H1 (cell line): ENCODE results near the gene ORC6. TPM values are rescaled to one million over a fixed set of nuclear protein-coding genes. Genes with fewer than 3 reads are reported as not detected.

ENCODE experiments used
- CTCF ChIA-PET: fragments of 300-600 bp; sonication (Branson Sonifier 250); formaldehyde crosslinking; loops from one replicate; lab custom pipeline; 2021; ENCODE audit not compliant: partially characterized antibody; lab: Charles Lee
- POLR2A ChIA-PET: fragments of 300-600 bp; sonication (Branson Sonifier 250); formaldehyde crosslinking; loops from one replicate; lab custom pipeline; 2021; ENCODE audit warnings: inconsistent platforms; ENCODE audit not compliant: partially characterized antibody; lab: Charles Lee
- DNase-seq, 2 experiments: peaks; one replicate each; pipeline versions ENCODE4 v3.0.0 to v3.0.0-alpha.2; 2010 to 2022; ENCODE audit warnings: low spot score in 2 of 2, low read depth in 1 of 2, mixed read lengths in 1 of 2
- FAIRE-seq: peaks from 2 replicates; lab custom pipeline; 2011; peaks lifted over from hg19 to GRCh38; lab: Jason Lieb, UNC
- H2AFZ ChIP-seq: 2 replicates; pipeline ENCODE4 v1.8.1; 2012; ENCODE audit warnings: low read length, inconsistent platforms
- H2AK5ac ChIP-seq: 2 replicates; pipeline ENCODE4 v1.6.1; 2013; ENCODE audit warnings: low read depth, low read length
- H2BK120ac ChIP-seq: replicated peaks from 2 replicates; pipeline ENCODE3; 2013; ENCODE audit warnings: low read depth, low read length, inconsistent platforms
- H2BK12ac ChIP-seq: 2 replicates; pipeline ENCODE4 v1.6.1; 2013; ENCODE audit warnings: low read depth, low read length
- H2BK15ac ChIP-seq: 2 replicates; pipeline ENCODE4 v1.6.1; 2013; ENCODE audit warnings: low read length
- H2BK20ac ChIP-seq: 2 replicates; pipeline ENCODE4 v1.6.1; 2013; ENCODE audit warnings: low read length
- H2BK5ac ChIP-seq: 2 replicates; pipeline ENCODE4 v1.6.1; 2013; ENCODE audit warnings: low read depth, low read length
- H3K14ac ChIP-seq: 2 replicates; pipeline ENCODE4 v1.6.1; 2013; ENCODE audit warnings: inconsistent platforms; ENCODE audit not compliant: insufficient read length
- H3K18ac ChIP-seq: 2 replicates; pipeline ENCODE4 v1.6.1; 2013; ENCODE audit warnings: low read length; ENCODE audit errors: extremely low read depth
- H3K23ac ChIP-seq: 2 replicates; pipeline ENCODE4 v1.6.1; 2013; ENCODE audit warnings: inconsistent platforms; ENCODE audit not compliant: insufficient read length
- H3K23me2 ChIP-seq: 2 replicates; pipeline ENCODE4 v1.6.1; 2013; ENCODE audit warnings: low read depth, low read length
- H3K27ac ChIP-seq: 2 replicates; pipeline ENCODE4 v1.6.1; 2011; ENCODE audit warnings: low read depth, low read length, inconsistent platforms
- H3K27me3 ChIP-seq, 4 experiments: replicated peaks in 1 of 4; 1 replicate in 1 of 4; 2 replicates in 3 of 4; pipeline versions ENCODE4 v1.6.1 to v1.8.1; 2011 to 2013; ENCODE audit warnings: low read length in 3 of 4, mild to moderate bottlenecking in 3 of 4, inconsistent platforms in 2 of 4, mixed read lengths in 2 of 4, moderate library complexity in 1 of 4; ENCODE audit not compliant: control insufficient read depth in 3 of 4, insufficient read depth in 3 of 4; ENCODE audit errors: extremely low read depth in 1 of 4
- H3K36me3 ChIP-seq, 4 experiments: 2 replicates each; pipeline versions ENCODE4 v1.6.1 to v1.8.1; 2011 to 2013; ENCODE audit warnings: mild to moderate bottlenecking in 4 of 4, low read length in 3 of 4, moderate library complexity in 2 of 4, control low read depth in 1 of 4, inconsistent platforms in 1 of 4; ENCODE audit not compliant: insufficient read depth in 4 of 4, control insufficient read depth in 2 of 4
- H3K4ac ChIP-seq: replicated peaks from 2 replicates; pipeline ENCODE3; 2013; ENCODE audit warnings: low read length, low read depth, mixed read lengths, inconsistent platforms; ENCODE audit not compliant: insufficient read length
- H3K4me1 ChIP-seq, 4 experiments: replicated peaks in 1 of 4; 1 replicate in 1 of 4; 2 replicates in 3 of 4; pipeline versions ENCODE4 v1.6.1 to v1.8.1; 2011 to 2013; ENCODE audit warnings: low read length in 3 of 4, inconsistent platforms in 2 of 4, mixed read lengths in 1 of 4; ENCODE audit not compliant: insufficient read depth in 4 of 4, control insufficient read depth in 3 of 4
- H3K4me2 ChIP-seq, 2 experiments: 2 replicates each; pipeline versions ENCODE4 v1.6.1 to v1.8.1; 2011 to 2013; ENCODE audit warnings: low read depth in 2 of 2, low read length in 2 of 2, control low read depth in 1 of 2, inconsistent platforms in 1 of 2, mild to moderate bottlenecking in 1 of 2; ENCODE audit not compliant: insufficient read depth in 1 of 2
- H3K4me3 ChIP-seq, 4 experiments: fragments of 200-600, 300-600 bp in 1 of 4; sonication (generic), shearing (Covaris generic), sonication (Bioruptor Twin) in 1 of 4; 2 replicates each; pipeline versions ENCODE4 v1.5.1 to v1.8.1; 2011 to 2016; ENCODE audit warnings: low read length in 4 of 4, low read depth in 3 of 4, control low read depth in 2 of 4, inconsistent platforms in 2 of 4, mild to moderate bottlenecking in 2 of 4, mixed read lengths in 1 of 4, moderate library complexity in 1 of 4; ENCODE audit not compliant: insufficient read depth in 2 of 4; ENCODE audit errors: extremely low read depth in 1 of 4
- H3K56ac ChIP-seq: replicated peaks from 2 replicates; pipeline ENCODE3; 2013; ENCODE audit warnings: low read depth, mild to moderate bottlenecking, mixed read lengths, low read length, inconsistent platforms; ENCODE audit not compliant: insufficient read length
- H3K79me1 ChIP-seq: 2 replicates; pipeline ENCODE4 v1.6.1; 2013; ENCODE audit warnings: low read depth, low read length, control low read depth
- H3K79me2 ChIP-seq, 2 experiments: 2 replicates each; pipeline versions ENCODE4 v1.6.1 to v1.8.1; 2012 to 2013; ENCODE audit warnings: low read length in 2 of 2, mild to moderate bottlenecking in 2 of 2, inconsistent platforms in 1 of 2; ENCODE audit not compliant: insufficient read depth in 2 of 2, control insufficient read depth in 1 of 2
- H3K9ac ChIP-seq, 4 experiments: replicated peaks in 1 of 4; 1 replicate in 1 of 4; 2 replicates in 3 of 4; pipeline versions ENCODE4 v1.6.1 to v1.8.1; 2011 to 2013; ENCODE audit warnings: low read depth in 3 of 4, low read length in 3 of 4, control low read depth in 2 of 4, mild to moderate bottlenecking in 2 of 4, moderate library complexity in 2 of 4, inconsistent platforms in 1 of 4; ENCODE audit errors: extremely low read depth in 1 of 4
- H3K9me3 ChIP-seq, 2 experiments: 2 replicates each; pipeline versions ENCODE4 v1.6.1 to v1.8.1; 2012 to 2013; ENCODE audit warnings: mild to moderate bottlenecking in 2 of 2, moderate library complexity in 2 of 2, control low read depth in 1 of 2, inconsistent platforms in 1 of 2, low read depth in 1 of 2, low read length in 1 of 2, mixed read lengths in 1 of 2; ENCODE audit not compliant: insufficient read depth in 2 of 2
- H4K20me1 ChIP-seq, 2 experiments: replicated peaks in 1 of 2; 2 replicates each; pipeline versions ENCODE3 to v1.8.1; 2011 to 2013; ENCODE audit warnings: inconsistent platforms in 2 of 2, low read length in 2 of 2, mild to moderate bottlenecking in 1 of 2; ENCODE audit not compliant: insufficient read depth in 2 of 2, control insufficient read depth in 1 of 2
- H4K5ac ChIP-seq: 2 replicates; pipeline ENCODE4 v1.6.1; 2013; ENCODE audit warnings: low read length, low read depth, mixed read lengths, inconsistent platforms; ENCODE audit not compliant: insufficient read length
- H4K8ac ChIP-seq: 2 replicates; pipeline ENCODE4 v1.8.0; 2013; ENCODE audit warnings: mild to moderate bottlenecking, moderate library complexity, low read length, inconsistent platforms; ENCODE audit not compliant: insufficient read depth; ENCODE audit errors: extremely low read depth
- H4K91ac ChIP-seq: replicated peaks from 2 replicates; pipeline ENCODE3; 2013; ENCODE audit warnings: low read length, mixed read lengths, inconsistent platforms; ENCODE audit not compliant: insufficient read length
- BACH1 ChIP-seq: IDR thresholded peaks from 2 replicates; pipeline ENCODE4 v1.6.1; 2012; ENCODE audit warnings: low read length, improper control_type of control experiment
- EP300 ChIP-seq, 2 experiments: IDR thresholded peaks; 1 replicate in 1 of 2; 2 replicates in 1 of 2; pipeline ENCODE4 v1.6.1; 2011 to 2012; ENCODE audit warnings: low read depth in 2 of 2, low read length in 2 of 2, mild to moderate bottlenecking in 2 of 2, borderline replicate concordance in 1 of 2, inconsistent platforms in 1 of 2, moderate library complexity in 1 of 2
- EZH2 ChIP-seq: fragments of 200-600 bp; sonication (generic); IDR thresholded peaks from 2 replicates; pipeline ENCODE4 v1.7.1; 2012; ENCODE audit warnings: low read depth, mild to moderate bottlenecking, moderate library complexity, low read length, inconsistent platforms; ENCODE audit not compliant: severe bottlenecking
- KDM4A ChIP-seq: IDR thresholded peaks from one replicate; pipeline ENCODE4 v1.7.1; 2012; ENCODE audit warnings: low read depth, mild to moderate bottlenecking, moderate library complexity, low read length, inconsistent platforms; ENCODE audit not compliant: severe bottlenecking
- KDM5A ChIP-seq: fragments of 200-600 bp; IDR thresholded peaks from 2 replicates; pipeline ENCODE4 v1.7.1; 2012; ENCODE audit warnings: mild to moderate bottlenecking, low read length, inconsistent platforms, mixed read lengths
- MAX ChIP-seq: IDR thresholded peaks from 2 replicates; pipeline ENCODE4 v1.6.1; 2012; ENCODE audit warnings: inconsistent platforms
- SIX5 ChIP-seq: IDR thresholded peaks from 2 replicates; pipeline ENCODE4 v1.6.1; 2011; ENCODE audit warnings: mild to moderate bottlenecking, low read depth, low read length
- SP2 ChIP-seq: IDR thresholded peaks from 2 replicates; pipeline ENCODE4 v1.6.1; 2012; ENCODE audit warnings: mild to moderate bottlenecking, low read length, inconsistent platforms
- SRF ChIP-seq: IDR thresholded peaks from 2 replicates; pipeline ENCODE4 v1.6.1; 2011; ENCODE audit warnings: mild to moderate bottlenecking, low read depth, low read length, moderate library complexity
- TAF7 ChIP-seq: optimal IDR thresholded peaks from 2 replicates; pipeline ENCODE3; 2011; ENCODE audit warnings: low read depth, mild to moderate bottlenecking, inconsistent platforms, low read length, moderate library complexity, borderline replicate concordance
- WGBS, 2 experiments: shearing (Covaris generic) in 1 of 2; methylation state at CpG; one replicate each; pipeline versions ENCODE4 v1.1.6 to v1.1.7; 2013 to 2015; ENCODE audit warnings: low lambda C conversion rate in 2 of 2, mixed read lengths in 2 of 2, inconsistent platforms in 1 of 2, low coverage in 1 of 2, missing lambda C conversion rate in 1 of 2; ENCODE audit not compliant: insufficient replicate concordance in 2 of 2, insufficient coverage in 1 of 2, insufficient read length in 1 of 2; ENCODE audit errors: extremely low coverage in 1 of 2, missing lambda C conversion rate in 1 of 2; 5-methylcytosine and 5-hydroxymethylcytosine counted together
- polyA plus RNA-seq, 7 experiments: library from polyadenylated mRNA; depleted of rRNA in 3 of 7; stranded (reverse) in 5 of 7; unstranded in 2 of 7; fragments of >200 nt in 5 of 7; fragments of 200-250 nt in 2 of 7; gene quantifications; 1 replicate in 5 of 7; 2 replicates in 1 of 7; 4 replicates in 1 of 7; pipeline versions ENCODE4 v1.2.1 to v1.2.3, GENCODE V29; 2011 to 2013; ENCODE audit warnings: missing spikeins in 2 of 7, mixed read lengths in 2 of 7
- total RNA-seq: library from RNA; stranded (reverse); fragmentation: NEBNext Ultra II Directional; extraction: Animal tissue kit (Norgen Biotek cat#: 25700); gene quantifications from 2 replicates; pipeline ENCODE4 v1.2.1, GENCODE V29; 2021
- TF ChIP-seq, protein P1 (sequence below): IDR thresholded peaks from 2 replicates; pipeline ENCODE4 v1.6.1; 2012; ENCODE audit warnings: inconsistent platforms

ORC6 gene
- total and polyA plus RNA-seq, 2 of the 8 experiments (the other 6 are each of a cell fraction or from before 2014, with no cell fraction given): 41.8 to 67.4 TPM

- H3K4ac ChIP-seq: no peak overlapping the region
- WGBS, 2 experiments: 82% methylated on average over 9 of the region's 10 CpGs; no CpG with 5 or more reads in 1 of the 2 experiments
- POLR2A ChIA-PET: no interaction called here
- no peak for TF ChIP-seq SP2
- no peak for TF ChIP-seq MAX
- TF ChIP-seq TAF7: no peak
- no peak for TF ChIP-seq BACH1
- no peak for TF ChIP-seq SRF
- TF ChIP-seq EP300 (IDR thresholded peaks at IDR 0.05; ENCODE audit: borderline replicate concordance in 1 of 2, low read depth in 2 of 2, low read length in 2 of 2): no peak
- TF ChIP-seq, protein P1, sequence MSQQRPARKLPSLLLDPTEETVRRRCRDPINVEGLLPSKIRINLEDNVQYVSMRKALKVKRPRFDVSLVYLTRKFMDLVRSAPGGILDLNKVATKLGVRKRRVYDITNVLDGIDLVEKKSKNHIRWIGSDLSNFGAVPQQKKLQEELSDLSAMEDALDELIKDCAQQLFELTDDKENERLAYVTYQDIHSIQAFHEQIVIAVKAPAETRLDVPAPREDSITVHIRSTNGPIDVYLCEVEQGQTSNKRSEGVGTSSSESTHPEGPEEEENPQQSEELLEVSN: no peak
- TF ChIP-seq EZH2: no peak
- TF ChIP-seq KDM5A: no peak
- no peak for TF ChIP-seq SIX5
- TF ChIP-seq KDM4A: no peak
Measured at GRCh38 chr16:46743232-46743719, 53.8 kb downstream of the ORC6 start.

More at GRCh38 chr16:46743232-46743719, 53.8 kb downstream of the ORC6 start:
- Histone ChIP-seq H2BK12ac (peak overlapping the region; percentile 68; the same call in 1 of the 2 replicates), H4K20me1 (no peaks in the 10 kb centered on the region), H3K9me3 (no peaks in the 10 kb centered on the region), H2BK15ac (no peak overlapping the region), H3K4me1 (peaks cover 0 to 19% (median 4%) of the 10 kb centered on the region in 4 experiments; a peak in 6 of 7 replicates), H3K23me2 (no peaks in the 10 kb centered on the region), H3K56ac (no peak overlapping the region), H3K18ac (peak overlapping the region; percentile 19; the same call in 1 of the 2 replicates), H3K4me3 (no peak overlapping the region), H3K36me3 (no peaks in the 10 kb centered on the region), H3K9ac (no peak overlapping the region), H3K79me1 (no peaks in the 10 kb centered on the region), H2BK5ac (peak overlapping the region; percentile 44; the same call in 1 of the 2 replicates), H4K8ac (no peak overlapping the region), H3K27ac (no peak overlapping the region), H2AFZ (peak overlapping the region; percentile 45; the same call in 1 of the 2 replicates), H3K14ac (no peak overlapping the region), H4K91ac (no peak overlapping the region), H3K27me3 (no peaks in the 10 kb centered on the region), H3K4me2 (no peak overlapping the region), H2BK20ac (0 out of 2 replicates have a peak overlapping the region, but pooled peaks have one; percentile 21), H3K23ac (no peak overlapping the region), H3K79me2 (no peaks in the 10 kb centered on the region), H2AK5ac (0 out of 2 replicates have a peak overlapping the region, but pooled peaks have one; percentile 15), H2BK120ac (no peak overlapping the region), H4K5ac (no peak overlapping the region)
- DNase-seq (no peak), FAIRE-seq (no peak)
- CTCF ChIA-PET: interaction anchor here (0.7 to 1.1 kb wide), 2 partner anchors 37 to 120 kb away, joined by 3 read pairs; no protein-coding TSS in a partner anchor
